Mammary epithelial cell (primary cell): ENCODE results near the gene TMC2.

ENCODE experiments used
- CTCF ChIP-seq, 2 donors: IDR thresholded peaks in 1 of 2; conservative IDR thresholded peaks in 1 of 2; 2 replicates each; pipeline ENCODE4 v1.5.1; 2011 to 2012; ENCODE audit warnings: inconsistent platforms in 2 of 2, low read length in 2 of 2, mild to moderate bottlenecking in 2 of 2, control low read depth in 1 of 2, low read depth in 1 of 2; ENCODE audit not compliant: insufficient read depth in 1 of 2; ENCODE audit errors: extremely low read depth in 1 of 2
- EZH2 ChIP-seq: IDR thresholded peaks from 2 replicates; pipeline ENCODE4 v1.6.1; 2012; ENCODE audit warnings: low read length, inconsistent platforms, borderline replicate concordance

GRCh38 chr20:2680046-2680445 is 143.7 kb downstream of the TMC2 start:
- TF ChIP-seq CTCF (conservative IDR thresholded peaks at IDR 0.05 in 1 of 2, IDR thresholded peaks at IDR 0.05 in 1 of 2; ENCODE audit: extremely low read depth in 1 of 2, insufficient read depth in 1 of 2, low read depth in 1 of 2, low read length in 2 of 2) (no peak), EZH2 (no peak)
